Activated naive CD8-positive, alpha-beta T cell treated with anti-CD3 and anti-CD28 coated beads, Interleukin-2, amount 50 U/mL, for 16 hours (primary cell): ENCODE results near the gene TMEM255B.
"Not testable (repeated sequence)": the region's sequence is repeated elsewhere in the genome, so short reads cannot be mapped to it uniquely, and the experiment has no call there.

Experiments
- DNase-seq: peaks from one replicate; pipeline ENCODE4 v3.0.0-alpha.2; 2020; ENCODE audit warnings: low read depth, low spot score

Gene TMEM255B

GRCh38 chr13:113816254-113816929 is 57.4 kb downstream of the TMEM255B start:
- DNase-seq, result no peak

GRCh38 chr13:113816946-113817859 is 58.2 kb downstream of the TMEM255B start:
- peak; percentile 76 for DNase-seq

- no peak for DNase-seq
Measured at GRCh38 chr13:113817860-113818691, 59.0 kb downstream of the TMEM255B start.

GRCh38 chr13:113818700-113819295 is 59.8 kb downstream of the TMEM255B start:
- DNase-seq, result no peak

GRCh38 chr13:113819341-113819730 is 60.3 kb downstream of the TMEM255B start:
- no peak for DNase-seq

GRCh38 chr13:113819731-113820715 is 61.0 kb downstream of the TMEM255B start:
- DNase-seq, result no peak

- no peak for DNase-seq
Measured at GRCh38 chr13:113820813-113821651, 62.0 kb downstream of the TMEM255B start.

GRCh38 chr13:113821847-113822246 is 62.8 kb downstream of the TMEM255B start:
- DNase-seq, result no peak

GRCh38 chr13:113822266-113822665 is 63.2 kb downstream of the TMEM255B start:
- DNase-seq, result no peak

GRCh38 chr13:113822956-113823744 is 64.1 kb downstream of the TMEM255B start:
- DNase-seq, result no peak

GRCh38 chr13:113823771-113824170 is 64.7 kb downstream of the TMEM255B start:
- DNase-seq, result no peak

GRCh38 chr13:113825841-113826240 is 66.8 kb downstream of the TMEM255B start:
- no peak for DNase-seq

- DNase-seq, result not testable (repeated sequence)
Measured at GRCh38 chr13:113826446-113826845, 67.4 kb downstream of the TMEM255B start.

- no peak for DNase-seq
Measured at GRCh38 chr13:113827021-113827420, 68.0 kb downstream of the TMEM255B start.

GRCh38 chr13:113828282-113828825 is 69.3 kb downstream of the TMEM255B start:
- no peak for DNase-seq

GRCh38 chr13:113830426-113830950 is 71.5 kb downstream of the TMEM255B start:
- not testable (repeated sequence) for DNase-seq

- no peak for DNase-seq
Measured at GRCh38 chr13:113831061-113831460, 72.0 kb downstream of the TMEM255B start.

- no peak for DNase-seq
Measured at GRCh38 chr13:113832205-113832604, 73.2 kb downstream of the TMEM255B start.
